Endothelial cell (in vitro differentiated cells): ENCODE measurements around the gene NDC1. TPM values are rescaled to one million over a fixed set of nuclear protein-coding genes. Genes with fewer than 3 reads are reported as not detected.

Source experiments
- DNase-seq: peaks from one replicate; pipeline ENCODE4 v3.0.0; 2021; ENCODE audit warnings: low spot score
- H3K27ac Mint-ChIP-seq: one replicate; pipeline ENCODE4 v1.8.0; 2021; ENCODE audit warnings: mixed read lengths, inconsistent platforms; ENCODE audit not compliant: unreplicated experiment
- H3K27me3 Mint-ChIP-seq: one replicate; pipeline ENCODE4 v1.8.0; 2021; ENCODE audit warnings: mild to moderate bottlenecking, moderate library complexity, mixed read lengths, inconsistent platforms; ENCODE audit not compliant: unreplicated experiment
- H3K36me3 Mint-ChIP-seq: one replicate; pipeline ENCODE4 v1.8.0; 2021; ENCODE audit warnings: mild to moderate bottlenecking, low read depth, mixed read lengths, inconsistent platforms; ENCODE audit not compliant: unreplicated experiment
- H3K4me1 Mint-ChIP-seq: one replicate; pipeline ENCODE4 v1.8.0; 2021; ENCODE audit warnings: mild to moderate bottlenecking, mixed read lengths, inconsistent platforms; ENCODE audit not compliant: unreplicated experiment
- H3K4me3 Mint-ChIP-seq: one replicate; pipeline ENCODE4 v1.8.0; 2021; ENCODE audit warnings: mild to moderate bottlenecking, mixed read lengths, inconsistent platforms; ENCODE audit not compliant: unreplicated experiment
- H3K9me3 Mint-ChIP-seq: one replicate; pipeline ENCODE4 v1.8.0; 2021; ENCODE audit warnings: mixed read lengths, inconsistent platforms; ENCODE audit not compliant: unreplicated experiment
- CTCF ChIP-seq: fragments of 200-600 bp; sonication (generic); IDR thresholded peaks from one replicate; pipeline ENCODE4 v1.5.0; 2021; ENCODE audit warnings: antibody characterized with exemption; ENCODE audit not compliant: unreplicated experiment
- total RNA-seq: library from RNA; stranded (reverse); fragmentation: NEBNext Ultra II Directional; extraction: Animal tissue kit (Norgen Biotek cat#: 25700); gene quantifications from one replicate; pipeline ENCODE4 v1.2.1, GENCODE V29; 2021; ENCODE audit not compliant: unreplicated experiment

Gene NDC1
- total RNA-seq, 1 donor from 2014 or later: 13.3 TPM

GRCh38 chr1:53738205-53739108 lies 99.6 kb downstream of the NDC1 start:
- TF ChIP-seq CTCF: no peak
- H3K27ac Mint-ChIP-seq: no peak overlapping the region
- no peaks in the 10 kb centered on the region for H3K9me3 Mint-ChIP-seq
- H3K27me3 Mint-ChIP-seq: peaks cover 7% of the 10 kb centered on the region
- no peaks in the 10 kb centered on the region for H3K4me1 Mint-ChIP-seq
- H3K4me3 Mint-ChIP-seq: no peak overlapping the region
- H3K36me3 Mint-ChIP-seq: no peaks in the 10 kb centered on the region
- peak; percentile 24 for DNase-seq

GRCh38 chr1:53737648-53738204 lies 100.4 kb downstream of the NDC1 start:
- H3K9me3 Mint-ChIP-seq: no peaks in the 10 kb centered on the region
- H3K27me3 Mint-ChIP-seq: peaks cover 5% of the 10 kb centered on the region
- H3K36me3 Mint-ChIP-seq: no peaks in the 10 kb centered on the region
- no peak overlapping the region for H3K4me3 Mint-ChIP-seq
- no peak overlapping the region for H3K27ac Mint-ChIP-seq
- DNase-seq: peak; percentile 21
- TF ChIP-seq CTCF: no peak
- no peaks in the 10 kb centered on the region for H3K4me1 Mint-ChIP-seq

- no peak overlapping the region for H3K27ac Mint-ChIP-seq
- no peaks in the 10 kb centered on the region for H3K36me3 Mint-ChIP-seq
- H3K4me1 Mint-ChIP-seq: no peaks in the 10 kb centered on the region
- H3K9me3 Mint-ChIP-seq: no peaks in the 10 kb centered on the region
- DNase-seq: no peak
- H3K27me3 Mint-ChIP-seq: peaks cover 5% of the 10 kb centered on the region
- TF ChIP-seq CTCF: no peak
- no peak overlapping the region for H3K4me3 Mint-ChIP-seq
Observed at GRCh38 chr1:53736290-53736689, 101.8 kb downstream of the NDC1 start.

- no peak for DNase-seq
- Mint-ChIP-seq H3K27me3 (peaks cover 6% of the 10 kb centered on the region), H3K27ac (no peak overlapping the region), H3K9me3 (no peaks in the 10 kb centered on the region), H3K4me3 (no peak overlapping the region), H3K4me1 (no peaks in the 10 kb centered on the region), H3K36me3 (no peaks in the 10 kb centered on the region)
- TF ChIP-seq CTCF: no peak
Observed at GRCh38 chr1:53735681-53736080, 102.4 kb downstream of the NDC1 start.

- no peak overlapping the region for H3K27ac Mint-ChIP-seq
- H3K4me3 Mint-ChIP-seq: no peak overlapping the region
- H3K36me3 Mint-ChIP-seq: no peaks in the 10 kb centered on the region
- H3K27me3 Mint-ChIP-seq: peaks cover 4% of the 10 kb centered on the region
- H3K4me1 Mint-ChIP-seq: no peaks in the 10 kb centered on the region
- DNase-seq: no peak
- no peaks in the 10 kb centered on the region for H3K9me3 Mint-ChIP-seq
- TF ChIP-seq CTCF: no peak
Observed at GRCh38 chr1:53735261-53735660, 102.8 kb downstream of the NDC1 start.
